GM12878 (cell line): ENCODE results near the gene PNPO. TPM values are rescaled to one million over a fixed set of nuclear protein-coding genes. Genes with fewer than 3 reads are reported as not detected.

ENCODE experiments used
- ATAC-seq: fragments of 200-7000 bp; cut with Tn5 transposase; 3 replicates; pipeline ENCODE4 v1.9.1; 2020; ENCODE audit warnings: mild to moderate bottlenecking, moderate library complexity
- BruUV-seq: library from RNA; stranded (reverse); fragments of 400-500 nt; replicated peaks from 2 replicates; lab custom pipeline; 2021; lab: Mats Ljungman, UMichigan
- CTCF ChIA-PET: fragments of 300-600 bp; sonication (Branson Sonifier 250); formaldehyde crosslinking; extraction: SDS; loops from one replicate; lab custom pipeline; 2021; ENCODE audit warnings: inconsistent platforms; lab: Yijun Ruan, JAX
- POLR2A ChIA-PET: fragments of 350-600 bp; formaldehyde crosslinking; extraction: SDS; loops from one replicate; lab custom pipeline; 2021; ENCODE audit warnings: inconsistent platforms; lab: Charles Lee
- RAD21 ChIA-PET: fragments of 300-600 bp; sonication (Branson Sonifier 250); formaldehyde crosslinking; loops from one replicate; lab custom pipeline; 2023; ENCODE audit warnings: antibody characterized with exemption; ENCODE audit not compliant: unreplicated experiment; lab: Charles Lee
- SMC1A ChIA-PET: fragments of 300-600 bp; sonication (Branson Sonifier 250); formaldehyde crosslinking; loops from one replicate; lab custom pipeline; 2023; ENCODE audit not compliant: unreplicated experiment, uncharacterized antibody; lab: Charles Lee
- DNase-seq: peaks from one replicate; pipeline ENCODE4 v3.0.0-alpha.2; 2011; ENCODE audit warnings: low read depth, low spot score
- FAIRE-seq: peaks from 3 replicates; lab custom pipeline; 2011; peaks lifted over from hg19 to GRCh38; lab: Jason Lieb, UNC
- H2AFZ ChIP-seq: 2 replicates; pipeline ENCODE4 v1.6.0; 2011; ENCODE audit warnings: low read depth, low read length, control low read depth; ENCODE audit not compliant: control insufficient read depth
- H3K27ac ChIP-seq: 2 replicates; pipeline ENCODE4 v1.5.1; 2011; ENCODE audit warnings: control low read depth; ENCODE audit not compliant: control insufficient read depth, insufficient read depth
- H3K27me3 ChIP-seq, 2 experiments: replicated peaks in 1 of 2; 2 replicates each; pipeline versions ENCODE4 v1.6.0 to v1.6.1; 2011; ENCODE audit warnings: low read length in 1 of 2; ENCODE audit not compliant: control insufficient read depth in 2 of 2, insufficient read depth in 2 of 2
- H3K36me3 ChIP-seq, 2 experiments: 2 replicates each; pipeline ENCODE4 v1.5.1; 2011; ENCODE audit warnings: low read length in 1 of 2; ENCODE audit not compliant: control insufficient read depth in 2 of 2, insufficient read depth in 2 of 2
- H3K4me1 ChIP-seq: 2 replicates; pipeline ENCODE4 v1.6.1; 2011; ENCODE audit warnings: mild to moderate bottlenecking, low read length, moderate library complexity, mixed read lengths; ENCODE audit not compliant: control insufficient read depth, insufficient read depth
- H3K4me2 ChIP-seq: 2 replicates; pipeline ENCODE4 v1.6.0; 2011; ENCODE audit warnings: control low read depth; ENCODE audit not compliant: control insufficient read depth, insufficient read depth
- H3K4me3 ChIP-seq: fragments of 200-600 bp; sonication (generic); 2 replicates; pipeline ENCODE4 v1.5.1; 2016
- H3K79me2 ChIP-seq: 2 replicates; pipeline ENCODE4 v1.6.0; 2011; ENCODE audit warnings: low read length; ENCODE audit not compliant: control insufficient read depth, insufficient read depth
- H3K9ac ChIP-seq: 2 replicates; pipeline ENCODE4 v1.8.0; 2011; ENCODE audit warnings: low read length, control low read depth, mixed read lengths; ENCODE audit not compliant: control insufficient read depth, insufficient read depth
- H3K9me3 ChIP-seq: replicated peaks from 3 replicates; pipeline ENCODE4 v1.5.1; 2011; ENCODE audit warnings: mild to moderate bottlenecking, low read length; ENCODE audit not compliant: control insufficient read depth, insufficient read depth
- H4K20me1 ChIP-seq: 2 replicates; pipeline ENCODE4 v1.6.0; 2011; ENCODE audit not compliant: control insufficient read depth, insufficient read depth
- SUPT20H ChIP-seq: IDR thresholded peaks from 2 replicates; pipeline ENCODE4 v1.6.1; 2011; ENCODE audit warnings: low read depth, mild to moderate bottlenecking, low read length, moderate library complexity, borderline replicate concordance; ENCODE audit not compliant: control insufficient read depth
- USF2 ChIP-seq: IDR thresholded peaks from 2 replicates; pipeline ENCODE4 v1.6.1; 2011; ENCODE audit warnings: low read depth, low read length, improper control_type of control experiment, borderline replicate concordance
- WGBS: methylation state at CpG from one replicate; pipeline ENCODE4 v1.1.6; 2016; ENCODE audit warnings: low lambda C conversion rate; ENCODE audit not compliant: insufficient replicate concordance, insufficient coverage; ENCODE audit errors: missing lambda C conversion rate; 5-methylcytosine and 5-hydroxymethylcytosine counted together
- in situ Hi-C: fragments of 300-500 bp; cut with MboI; formaldehyde crosslinking; loops from 9 replicates; pipeline ENCODE4 v1.14.3; 2018; ENCODE audit warnings: mixed read lengths
- intact Hi-C: fragments of 100-400 bp; cut with micrococcal nuclease; formaldehyde crosslinking; loops from one replicate; pipeline ENCODE4 v1.14.2; 2022; ENCODE audit not compliant: unreplicated experiment
- polyA plus RNA-seq, 11 experiments: library from polyadenylated mRNA; depleted of rRNA in 4 of 11; unstranded in 6 of 11; stranded (reverse) in 5 of 11; fragments of >200 nt; fragmentation: Nextera tagmentation in 4 of 11; fragmentation: Illumina TruSeq in 1 of 11; extraction: Ambion mirVana in 4 of 11; extraction: Trizol in 1 of 11; gene quantifications; 1 replicate in 1 of 11; 2 replicates in 10 of 11; pipeline versions ENCODE4 v1.2.1 to v1.2.3, GENCODE V29; 2011 to 2016; ENCODE audit warnings: inconsistent platforms in 2 of 11, missing spikeins in 2 of 11, low read depth in 1 of 11
- total RNA-seq, 4 experiments: library from RNA; depleted of rRNA in 3 of 4; stranded (reverse); fragments of >200 nt in 3 of 4; fragmentation: Illumina TruSeq in 1 of 4; extraction: Trizol in 1 of 4; gene quantifications; 2 replicates each; pipeline versions ENCODE4 v1.2.1 to v1.2.3, GENCODE V29; 2013 to 2021

PNPO gene
- total and polyA plus RNA-seq, 10 of the 15 experiments (the other 5 are each of a cell fraction or from before 2014, with no cell fraction given) = 13.9 to 52.6 (median 37.3) TPM

DNA sequence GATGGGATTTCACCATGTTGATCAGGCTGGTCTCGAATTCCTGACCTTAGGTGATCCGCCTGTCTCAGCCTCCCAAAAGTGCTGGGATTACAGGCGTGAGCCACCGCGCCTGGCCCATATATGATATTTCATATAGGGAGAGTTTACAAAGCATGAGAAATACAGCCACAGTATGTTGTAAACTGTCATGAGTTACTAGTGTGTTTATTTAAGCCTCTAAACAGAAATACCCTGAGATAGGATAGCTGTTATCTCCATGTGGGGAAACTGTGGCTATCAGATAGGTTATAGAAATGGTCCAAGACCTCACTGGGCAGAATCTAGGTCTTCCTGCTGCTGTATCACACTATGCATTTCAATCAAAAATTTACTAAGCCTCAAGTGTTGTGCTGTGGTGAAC, 27.5 kb downstream of the PNPO start:
- POLR2A ChIA-PET = interaction anchor here (0.5 to 5.2 kb wide), 6 partner anchors 11 to 147 kb away, joined by 3 to 55 read pairs (median 14); partner anchors contain the start of genes PNPO and PRR15L
- SMC1A ChIA-PET = interaction anchor here (0.8 to 17.2 kb wide), 5 partner anchors 12 to 49 kb away, joined by 3 to 332 read pairs (median 7); no protein-coding TSS in a partner anchor
- no peaks in the 10 kb centered on the region for H3K9me3 ChIP-seq
- WGBS = 58% methylated on average over 5 of the region's 5 CpGs
- TF ChIP-seq SUPT20H (no peak), USF2 (no peak)
- H4K20me1 ChIP-seq = no peaks in the 10 kb centered on the region
- no peak for FAIRE-seq
- no peak for DNase-seq
- no peak overlapping the region for H3K4me2 ChIP-seq
- peaks cover 15% of the 10 kb centered on the region for H3K4me1 ChIP-seq
- RAD21 ChIA-PET = interaction anchor here (0.9 to 7.9 kb wide), 6 partner anchors 10 to 73 kb away, joined by 3 to 123 read pairs (median 12); partner anchors contain the start of gene SP2
- H3K9ac ChIP-seq = no peak overlapping the region
- H3K79me2 ChIP-seq = peaks cover 20% of the 10 kb centered on the region
- CTCF ChIA-PET = interaction anchor here (0.5 to 14.3 kb wide), 8 partner anchors 8 to 427 kb away, joined by 3 to 463 read pairs (median 38); partner anchors contain the start of genes PNPO and PRR15L
- H3K36me3 ChIP-seq = peaks cover 1 to 6% of the 10 kb centered on the region in 2 experiments; a peak in 3 of 4 replicates
- no peak overlapping the region for H2AFZ ChIP-seq
- H3K27ac ChIP-seq = no peak overlapping the region
- intact Hi-C loops = no loop called here
- H3K4me3 ChIP-seq = no peak overlapping the region
- in situ Hi-C loops = no loop called here
- BruUV-seq = no TSS peak
- ATAC-seq = no peak
- H3K27me3 ChIP-seq = no peaks in the 10 kb centered on the region
